GM21529 (cell line): Measurements from ENCODE around the gene NDUFS5.
"Not testable (repeated sequence)": the region's sequence is repeated elsewhere in the genome, so short reads cannot be mapped to it uniquely, and the experiment has no call there.

Source experiments
- ATAC-seq: cut with Tn5 transposase; IDR thresholded peaks from one replicate; pipeline ENCODE4 v1.9.1; 2021; ENCODE audit not compliant: unreplicated experiment

NDUFS5 gene

GRCh38 chr1:39014956-39015355 is 11.2 kb upstream of the NDUFS5 start:
- ATAC-seq, result not testable (repeated sequence)

GRCh38 chr1:39016604-39017171 is 9.5 kb upstream of the NDUFS5 start:
- no peak for ATAC-seq

- ATAC-seq, result no peak
Observed at GRCh38 chr1:39017266-39017665, 8.9 kb upstream of the NDUFS5 start.

- not testable (repeated sequence) for ATAC-seq
Observed at GRCh38 chr1:39020494-39020893, 5.7 kb upstream of the NDUFS5 start.

- ATAC-seq, result no peak
Observed at GRCh38 chr1:39021426-39021825, 4.7 kb upstream of the NDUFS5 start.

GRCh38 chr1:39023140-39023539 is 3.0 kb upstream of the NDUFS5 start:
- no peak for ATAC-seq

GRCh38 chr1:39026866-39027507 is 837 bp downstream of the NDUFS5 start:
- ATAC-seq, result no peak

- no peak for ATAC-seq
Observed at GRCh38 chr1:39034114-39034654, 8.0 kb downstream of the NDUFS5 start.

GRCh38 chr1:39036678-39037077 is 10.5 kb downstream of the NDUFS5 start:
- no peak for ATAC-seq

GRCh38 chr1:39043513-39043912 is 17.4 kb downstream of the NDUFS5 start:
- ATAC-seq, result no peak

GRCh38 chr1:39044762-39045161 is 18.6 kb downstream of the NDUFS5 start:
- ATAC-seq, result no peak

- ATAC-seq, result no peak
Observed at GRCh38 chr1:39045231-39045630, 19.1 kb downstream of the NDUFS5 start.

- ATAC-seq, result no peak
Observed at GRCh38 chr1:39046613-39047210, 20.6 kb downstream of the NDUFS5 start.

GRCh38 chr1:39047374-39048229 is 21.5 kb downstream of the NDUFS5 start:
- no peak for ATAC-seq

- ATAC-seq, result no peak
Observed at GRCh38 chr1:39048745-39049370, 22.7 kb downstream of the NDUFS5 start.

- no peak for ATAC-seq
Observed at GRCh38 chr1:39050001-39050400, 23.9 kb downstream of the NDUFS5 start.

GRCh38 chr1:39051193-39051850 is 25.2 kb downstream of the NDUFS5 start:
- not testable (repeated sequence) for ATAC-seq

- no peak for ATAC-seq
Observed at GRCh38 chr1:39051956-39052355, 25.8 kb downstream of the NDUFS5 start.

GRCh38 chr1:39055213-39055710 is 29.1 kb downstream of the NDUFS5 start:
- ATAC-seq, result not testable (repeated sequence)

- not testable (repeated sequence) for ATAC-seq
Observed at GRCh38 chr1:39061516-39061915, 35.4 kb downstream of the NDUFS5 start.
